ENCODE results near the gene HES3.
A peak's percentile ranks its signal among the peaks of the same experiment; 100 is the strongest.

The HES3 gene

DNA sequence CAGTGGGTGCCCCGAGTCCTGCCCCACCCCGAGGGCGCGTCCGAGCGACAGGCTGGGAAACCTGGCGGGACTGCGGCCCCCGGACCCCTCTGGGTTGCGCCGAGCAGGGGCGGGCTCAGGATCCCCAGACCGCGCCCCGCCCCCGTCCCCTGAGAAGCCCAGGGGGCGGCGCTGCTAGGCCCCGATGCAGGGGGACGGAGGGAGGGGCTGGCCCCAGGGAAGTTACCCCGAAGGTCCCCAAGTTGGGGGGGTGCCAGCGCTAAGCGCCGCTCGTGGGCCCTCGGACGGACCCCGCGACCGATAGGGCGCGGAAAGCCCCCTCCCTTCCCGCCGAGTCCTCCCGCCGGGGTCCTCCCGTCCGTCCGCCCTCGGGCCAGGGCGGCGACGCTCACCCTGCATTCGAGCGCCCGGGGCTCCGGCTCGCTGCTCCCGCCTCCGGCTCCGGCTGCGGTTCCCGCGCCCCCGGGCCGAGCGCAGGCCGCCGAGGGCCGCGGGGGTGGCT lies 16.5 kb downstream of the HES3 start:
- peaks cover 6 to 84% (median 61%) of the 10 kb centered on the region in 11 experiments; a peak in 20 of 22 replicates for H4K20me1 ChIP-seq
- H3K27ac ChIP-seq: peak overlapping the region in 10 of 11 experiments; percentile 35 to 96 (median 68); a peak in 18 of 22 replicates

DNA sequence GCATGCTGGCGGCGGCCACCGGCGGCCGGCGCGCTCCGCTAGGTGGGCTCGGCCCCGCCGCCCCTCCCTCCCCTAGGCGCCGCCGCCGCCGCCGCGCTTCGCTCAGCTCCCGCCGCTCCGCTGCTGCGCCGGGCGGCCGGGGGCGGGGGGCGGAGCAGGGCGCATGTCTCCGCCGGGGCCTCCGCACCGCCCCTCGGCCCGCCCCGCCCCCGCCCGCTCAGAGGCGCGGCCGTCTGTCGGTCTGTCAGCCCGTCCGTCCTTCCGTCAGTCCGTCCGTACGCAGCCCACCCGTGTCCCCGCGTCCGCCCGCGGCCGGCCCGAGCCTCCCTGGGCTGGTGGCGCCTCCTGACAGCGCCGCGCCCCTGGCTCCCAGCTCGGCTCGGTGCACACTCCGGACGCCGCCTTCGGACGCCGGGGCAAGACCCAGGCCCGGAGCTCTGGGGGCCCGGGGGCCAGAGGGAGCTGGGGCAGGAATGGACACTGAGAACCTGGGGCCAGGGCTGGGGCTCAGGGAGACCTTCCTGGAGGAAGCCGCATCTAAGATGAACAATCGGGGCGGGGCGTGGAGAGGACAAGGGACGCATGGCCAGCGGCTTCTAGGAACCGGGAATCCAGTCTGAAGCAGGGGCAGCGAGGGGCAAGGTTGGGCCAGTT lies 17.1 kb downstream of the HES3 start, which contains the start of gene GPR153:
Gene GPR153 (minus strand): TSS at position 138 of the 654 bp plus-strand sequence. CDS start 6,193 bp downstream, outside the sequence.
- TF ChIP-seq Cebpa-rat (IDR thresholded peaks at IDR 0.05): no peak
- peaks cover 41 to 66% (median 62%) of the 10 kb centered on the region in 10 experiments for H3K4me1 ChIP-seq
- peak within 1 kb of the TSS; percentile 77 to 95 (median 82) for H3K4me3 ChIP-seq
- peak within 1 kb of the TSS; percentile 68 to 96 (median 77) for H3K9ac ChIP-seq
- no peaks in the 10 kb centered on the region for H3K9me3 ChIP-seq (replicated peaks in 1 of 11)
- H4K20me1 ChIP-seq: peaks cover 6 to 80% (median 57%) of the 10 kb centered on the region in 11 experiments; a peak in 20 of 22 replicates
- no peaks in the 10 kb centered on the region; a peak in 1 of 22 replicates for H3K36me3 ChIP-seq
- H3K4me2 ChIP-seq: peak within 1 kb of the TSS; percentile 93 to 100 (median 98)
- H3K27ac ChIP-seq: peak within 1 kb of the TSS in 10 of 11 experiments; percentile 35 to 96 (median 68); a peak in 18 of 22 replicates
- peaks cover 0 to 20% (median 0%) of the 10 kb centered on the region in 11 experiments; a peak in 6 of 22 replicates for H3K27me3 ChIP-seq

More for the DNA sequence above, 16.5 kb downstream of the HES3 start:
- Histone ChIP-seq H3K27me3 (peaks cover 0 to 20% (median 0%) of the 10 kb centered on the region in 11 experiments; a peak in 6 of 22 replicates), H3K4me1 (peaks cover 34 to 60% (median 56%) of the 10 kb centered on the region in 10 experiments), H3K9me3 (replicated peaks in 1 of 11) (no peaks in the 10 kb centered on the region), H3K9ac (peak overlapping the region; percentile 68 to 96 (median 77)), H3K36me3 (no peaks in the 10 kb centered on the region; a peak in 1 of 22 replicates), H3K4me2 (peak overlapping the region; percentile 93 to 100 (median 98)), H3K4me3 (peak overlapping the region; percentile 77 to 95 (median 82))
- TF ChIP-seq Cebpa-rat (IDR thresholded peaks at IDR 0.05): no peak

DNA sequence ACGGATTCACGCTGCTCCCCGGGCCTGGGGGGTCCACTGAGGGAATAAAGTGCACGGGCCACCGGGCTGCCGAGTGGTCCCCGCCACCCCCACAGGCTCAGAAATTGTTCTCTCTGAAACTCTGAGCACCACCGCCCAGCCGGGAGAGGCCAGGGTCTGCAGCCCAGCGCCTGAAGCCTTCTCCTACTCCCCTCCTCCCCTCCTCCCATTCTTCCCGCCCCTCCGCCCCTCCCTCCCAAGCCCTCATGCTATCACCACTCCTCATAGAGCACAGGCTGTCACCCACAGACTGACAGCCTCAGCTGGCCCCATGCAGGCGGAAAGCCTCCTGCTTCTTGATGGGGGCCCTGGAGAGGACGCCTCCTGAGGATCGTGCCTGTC lies 17.6 kb downstream of the HES3 start:
- H3K9ac ChIP-seq: peak overlapping the region in 8 of 11 experiments; percentile 68 to 96 (median 80); a peak in 13 of 22 replicates
- H4K20me1 ChIP-seq: peaks cover 6 to 80% (median 54%) of the 10 kb centered on the region in 11 experiments; a peak in 20 of 22 replicates
- TF ChIP-seq Cebpa-rat (IDR thresholded peaks at IDR 0.05): no peak
- H3K27ac ChIP-seq: peak overlapping the region in 3 of 11 experiments; percentile 83 to 96 (median 85); a peak in 4 of 22 replicates
- H3K4me2 ChIP-seq: peak overlapping the region; percentile 93 to 100 (median 98)
- H3K27me3 ChIP-seq: peaks cover 0 to 20% (median 0%) of the 10 kb centered on the region in 11 experiments; a peak in 6 of 22 replicates
- peak overlapping the region; percentile 77 to 95 (median 82); a peak in 19 of 20 replicates for H3K4me3 ChIP-seq
- H3K9me3 ChIP-seq (replicated peaks in 1 of 11): no peaks in the 10 kb centered on the region
- peaks cover 46 to 71% (median 67%) of the 10 kb centered on the region in 10 experiments for H3K4me1 ChIP-seq
- H3K36me3 ChIP-seq: no peaks in the 10 kb centered on the region; a peak in 1 of 22 replicates

DNA sequence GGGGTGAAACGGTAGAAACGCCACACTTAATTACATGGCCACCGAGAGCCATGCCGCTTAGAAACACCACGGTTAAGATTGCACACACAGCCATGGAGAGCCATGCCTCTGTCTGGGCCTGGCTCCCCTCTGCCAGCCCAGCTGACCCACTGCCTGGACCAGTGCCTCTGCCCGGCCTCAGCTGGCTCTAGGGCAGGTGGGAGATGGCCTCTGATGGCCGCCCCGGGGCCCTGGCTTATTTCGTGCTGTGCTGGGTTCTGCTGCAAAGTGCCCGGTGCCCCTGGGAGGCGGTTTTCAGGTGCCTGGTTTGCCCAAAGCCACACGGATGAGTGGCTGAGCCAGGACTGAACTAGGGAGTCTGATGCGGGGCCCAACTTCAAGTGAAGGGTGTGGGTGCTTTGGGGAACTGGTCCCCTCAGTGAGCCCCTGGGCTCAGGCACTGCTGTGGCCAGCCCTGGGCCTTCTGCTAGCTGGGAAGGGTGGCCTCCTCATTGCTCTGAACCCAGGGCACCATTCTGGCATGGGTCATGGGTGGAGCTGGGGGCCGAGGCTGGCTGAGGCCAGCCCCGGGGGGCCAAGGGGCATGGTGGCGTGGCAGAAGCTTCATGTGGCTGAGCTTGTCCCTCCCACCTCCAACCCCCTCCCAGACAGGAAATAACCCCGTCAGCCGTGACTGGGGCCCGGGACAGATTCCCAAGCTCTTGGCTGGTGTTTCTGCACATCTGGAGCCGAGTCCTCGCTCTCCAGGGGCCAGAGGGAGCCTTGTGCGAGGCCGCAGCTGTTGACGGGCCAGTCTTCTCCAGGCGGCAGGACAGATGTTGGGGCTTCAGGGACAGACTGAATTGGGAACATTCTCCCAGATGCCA lies 18.8 kb downstream of the HES3 start:
- peak overlapping the region in 5 of 11 experiments; percentile 11 to 51 (median 25); a peak in 10 of 22 replicates for H3K27ac ChIP-seq

GRCh38 chr1:6263716-6264115 lies 19.7 kb downstream of the HES3 start:
- H4K20me1 ChIP-seq: peaks cover 0 to 65% (median 33%) of the 10 kb centered on the region in 11 experiments; a peak in 20 of 22 replicates
- H3K27ac ChIP-seq: peak overlapping the region in 4 of 11 experiments; percentile 9 to 29 (median 26); a peak in 2 of 22 replicates
- no peak for TF ChIP-seq Cebpa-rat (IDR thresholded peaks at IDR 0.05)
- peaks cover 65 to 90% (median 88%) of the 10 kb centered on the region in 10 experiments for H3K4me1 ChIP-seq
- no peaks in the 10 kb centered on the region for H3K36me3 ChIP-seq
- peak overlapping the region; percentile 74 to 100 (median 98) for H3K4me2 ChIP-seq
- H3K27me3 ChIP-seq: peaks cover 0 to 20% (median 0%) of the 10 kb centered on the region in 11 experiments; a peak in 6 of 22 replicates
- H3K4me3 ChIP-seq: peak overlapping the region in 1 of 10 experiments; percentile 9; a peak in 1 of 20 replicates
- peak overlapping the region in 7 of 11 experiments; percentile 1 to 96 (median 33); a peak in 8 of 22 replicates for H3K9ac ChIP-seq
- no peaks in the 10 kb centered on the region for H3K9me3 ChIP-seq (replicated peaks in 1 of 11)

More for the DNA sequence above, 18.8 kb downstream of the HES3 start:
- H3K9me3 ChIP-seq (replicated peaks in 1 of 11): no peaks in the 10 kb centered on the region
- peak overlapping the region in 6 of 11 experiments; percentile 1 to 96 (median 38); a peak in 9 of 22 replicates for H3K9ac ChIP-seq
- TF ChIP-seq Cebpa-rat (IDR thresholded peaks at IDR 0.05): no peak
- H3K36me3 ChIP-seq: no peaks in the 10 kb centered on the region; a peak in 1 of 22 replicates
- H4K20me1 ChIP-seq: peaks cover 2 to 71% (median 42%) of the 10 kb centered on the region in 11 experiments; a peak in 20 of 22 replicates
- peaks cover 0 to 20% (median 0%) of the 10 kb centered on the region in 11 experiments; a peak in 6 of 22 replicates for H3K27me3 ChIP-seq
- peak overlapping the region in 1 of 10 experiments; percentile 19; a peak in 1 of 20 replicates for H3K4me3 ChIP-seq
- H3K4me1 ChIP-seq: peaks cover 56 to 83% (median 79%) of the 10 kb centered on the region in 10 experiments
- peak overlapping the region; percentile 74 to 100 (median 98) for H3K4me2 ChIP-seq

- Histone ChIP-seq H3K4me1 (peaks cover 80 to 92% (median 90%) of the 10 kb centered on the region in 10 experiments), H3K9me3 (replicated peaks in 1 of 11) (no peaks in the 10 kb centered on the region), H4K20me1 (peaks cover 0 to 52% (median 24%) of the 10 kb centered on the region in 11 experiments; a peak in 13 of 22 replicates), H3K4me2 (peak overlapping the region; percentile 62 to 100 (median 98)), H3K27ac (no peak overlapping the region), H3K36me3 (no peaks in the 10 kb centered on the region), H3K9ac (peak overlapping the region in 1 of 11 experiments; percentile 12; a peak in 1 of 22 replicates), H3K27me3 (peaks cover 0 to 20% (median 0%) of the 10 kb centered on the region in 11 experiments; a peak in 6 of 22 replicates), H3K4me3 (no peak overlapping the region)
- TF ChIP-seq Cebpa-rat (IDR thresholded peaks at IDR 0.05): no peak
Measured at GRCh38 chr1:6265151-6265550, 21.2 kb downstream of the HES3 start.

DNA sequence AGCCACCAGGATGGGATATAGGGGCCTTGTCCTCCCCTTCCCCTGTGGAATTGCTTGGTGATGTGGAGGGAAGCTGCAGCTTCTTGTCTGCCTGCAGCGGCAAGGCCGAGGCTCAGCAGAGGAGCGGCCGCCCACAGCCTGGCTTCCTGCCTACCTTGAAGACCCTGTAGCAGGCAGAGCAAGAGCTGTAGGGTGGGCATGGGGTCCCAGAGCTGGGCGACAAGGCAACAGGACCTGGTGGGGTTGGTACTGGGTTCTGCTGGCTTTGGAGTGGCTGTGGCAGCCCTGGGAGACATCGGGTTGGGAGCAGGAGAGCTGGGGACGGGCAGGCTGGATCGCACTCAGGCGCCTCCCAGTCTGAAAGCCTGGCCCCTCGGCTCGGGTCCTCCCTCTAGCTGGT lies 22.7 kb downstream of the HES3 start:
- Histone ChIP-seq H3K27ac (no peak overlapping the region), H3K9me3 (replicated peaks in 1 of 11) (no peaks in the 10 kb centered on the region), H3K36me3 (peaks cover 0 to 4% (median 0%) of the 10 kb centered on the region in 11 experiments; a peak in 1 of 22 replicates), H4K20me1 (peaks cover 0 to 62% (median 26%) of the 10 kb centered on the region in 11 experiments; a peak in 13 of 22 replicates), H3K27me3 (peaks cover 0 to 15% (median 0%) of the 10 kb centered on the region in 11 experiments; a peak in 3 of 22 replicates), H3K9ac (peak overlapping the region in 2 of 11 experiments; percentile 13 to 24; a peak in 3 of 22 replicates), H3K4me3 (no peak overlapping the region), H3K4me2 (peak overlapping the region; percentile 62 to 100 (median 98); a peak in 21 of 22 replicates), H3K4me1 (peaks cover 83 to 100% (median 99%) of the 10 kb centered on the region in 10 experiments)
- no peak for TF ChIP-seq Cebpa-rat (IDR thresholded peaks at IDR 0.05)
